Measurements from ENCODE around the gene DMAC2. TPM values are rescaled to one million over a fixed set of nuclear protein-coding genes. Genes with fewer than 3 reads are reported as not detected.
A peak's percentile ranks its signal among the peaks of the same experiment; 100 is the strongest.

The DMAC2 gene
- total and polyA plus RNA-seq, 2 of the 13 experiments (the other 11 are each of a cell fraction or from before 2014, with no cell fraction given), result 39.0 to 66.0 TPM

DNA sequence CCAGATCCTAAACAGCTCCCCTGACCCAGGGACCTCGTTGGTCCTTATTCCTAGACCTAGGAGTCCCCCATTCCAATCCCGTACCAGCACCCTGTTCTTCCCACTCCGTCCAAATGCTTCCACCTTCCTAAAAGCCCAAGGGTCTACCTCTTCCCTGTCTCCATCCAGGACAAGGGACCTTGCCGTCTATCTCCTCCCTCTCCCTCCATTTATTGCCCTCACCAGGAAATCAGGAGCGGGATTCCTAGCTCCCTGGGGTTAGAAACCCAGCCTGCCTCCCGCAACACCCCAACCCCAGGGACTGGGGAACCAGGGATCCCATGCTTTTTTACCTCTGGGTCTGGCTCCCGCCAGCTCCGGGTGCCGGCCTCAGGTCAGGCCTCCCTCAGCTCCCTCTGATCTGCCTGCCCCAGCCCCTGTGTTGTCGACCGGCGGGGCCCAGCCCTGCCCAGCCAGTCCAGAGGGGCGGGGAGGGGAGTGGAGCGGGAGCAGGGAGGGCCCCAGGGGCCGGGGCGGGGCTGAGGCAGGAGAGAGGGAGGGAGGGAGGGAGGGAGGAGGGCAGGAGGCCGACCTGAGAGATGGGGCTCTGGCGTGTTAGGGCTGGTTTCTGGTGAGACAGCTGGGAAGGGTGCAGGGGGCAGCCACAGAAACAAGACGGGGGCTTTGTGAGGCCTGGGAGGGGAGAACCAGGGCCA lies 12.6 kb downstream of the DMAC2 start, which contains the start of gene B3GNT8 (continued):
- TF ChIP-seq ZNF782 (CRISPR knock-in tag; IDR thresholded peaks at IDR 0.05; ENCODE audit: borderline replicate concordance) (no peak), DMAP1 (CRISPR knock-in tag; IDR thresholded peaks at IDR 0.05) (0 out of 2 replicates have a peak, but pooled peaks have one; percentile 32), NFE2 (CRISPR knock-in tag; IDR thresholded peaks at IDR 0.05) (no peak), ZNF746 (CRISPR knock-in tag; IDR thresholded peaks at IDR 0.05) (peak; percentile 96), ZFP36L2 (CRISPR knock-in tag; IDR thresholded peaks at IDR 0.05) (no peak), ZFP36L1 (CRISPR knock-in tag; IDR thresholded peaks at IDR 0.05) (no peak), ZNF230 (CRISPR knock-in tag; IDR thresholded peaks at IDR 0.05) (no peak), ZNF747 (CRISPR knock-in tag; IDR thresholded peaks at IDR 0.05; ENCODE audit: borderline replicate concordance) (peak; percentile 63; the same call in 1 of the 2 replicates), CEBPG (CRISPR knock-in tag; IDR thresholded peaks at IDR 0.05) (no peak), ZNF740 (CRISPR knock-in tag; IDR thresholded peaks at IDR 0.05) (no peak), TP53 (CRISPR knock-in tag; conservative IDR thresholded peaks at IDR 0.05) (no peak), UBTF (CRISPR knock-in tag; IDR thresholded peaks at IDR 0.05) (no peak), KLF13 (CRISPR knock-in tag; IDR thresholded peaks at IDR 0.05) (no peak), ZNF737 (CRISPR knock-in tag; IDR thresholded peaks at IDR 0.05; ENCODE audit: borderline replicate concordance) (no peak), U2AF2 (IDR thresholded peaks at IDR 0.05; ENCODE audit: low read depth, low read length) (no peak), ZNF550 (CRISPR knock-in tag; IDR thresholded peaks at IDR 0.05; ENCODE audit: borderline replicate concordance) (no peak), ZBTB25 (CRISPR knock-in tag; IDR thresholded peaks at IDR 0.05) (no peak)
- TF ChIP-seq, protein P1, sequence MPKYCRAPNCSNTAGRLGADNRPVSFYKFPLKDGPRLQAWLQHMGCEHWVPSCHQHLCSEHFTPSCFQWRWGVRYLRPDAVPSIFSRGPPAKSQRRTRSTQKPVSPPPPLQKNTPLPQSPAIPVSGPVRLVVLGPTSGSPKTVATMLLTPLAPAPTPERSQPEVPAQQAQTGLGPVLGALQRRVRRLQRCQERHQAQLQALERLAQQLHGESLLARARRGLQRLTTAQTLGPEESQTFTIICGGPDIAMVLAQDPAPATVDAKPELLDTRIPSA (CRISPR knock-in tag; IDR thresholded peaks at IDR 0.05; ENCODE audit: borderline replicate concordance), result no peak
- TF ChIP-seq, protein P2, sequence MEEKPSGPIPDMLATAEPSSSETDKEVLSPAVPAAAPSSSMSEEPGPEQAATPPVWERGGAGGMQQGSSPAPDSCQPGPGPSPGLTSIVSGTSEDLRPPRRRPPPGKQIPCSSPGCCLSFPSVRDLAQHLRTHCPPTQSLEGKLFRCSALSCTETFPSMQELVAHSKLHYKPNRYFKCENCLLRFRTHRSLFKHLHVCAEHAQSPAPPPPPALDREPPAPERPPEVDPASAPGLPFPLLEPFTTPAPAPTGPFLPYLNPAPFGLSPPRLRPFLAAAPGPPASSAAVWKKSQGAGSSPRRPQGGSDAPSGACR (CRISPR knock-in tag; IDR thresholded peaks at IDR 0.05), result no peak

Data from HepG2 (cell line).